CD4-positive, alpha-beta T cell treated with Interleukin-2 at 100 ng/mL for 4 hours (primary cell): ENCODE data around the gene ATP6V0A1.
A peak's percentile ranks its signal among the peaks of the same experiment; 100 is the strongest.

Source experiments
- DNase-seq: peaks from one replicate; pipeline ENCODE4 v3.0.0-alpha.2; 2020; ENCODE audit warnings: low spot score

Gene ATP6V0A1

GRCh38 chr17:42518755-42519545, 60.3 kb downstream of the ATP6V0A1 start:
- DNase-seq = no peak

DNA sequence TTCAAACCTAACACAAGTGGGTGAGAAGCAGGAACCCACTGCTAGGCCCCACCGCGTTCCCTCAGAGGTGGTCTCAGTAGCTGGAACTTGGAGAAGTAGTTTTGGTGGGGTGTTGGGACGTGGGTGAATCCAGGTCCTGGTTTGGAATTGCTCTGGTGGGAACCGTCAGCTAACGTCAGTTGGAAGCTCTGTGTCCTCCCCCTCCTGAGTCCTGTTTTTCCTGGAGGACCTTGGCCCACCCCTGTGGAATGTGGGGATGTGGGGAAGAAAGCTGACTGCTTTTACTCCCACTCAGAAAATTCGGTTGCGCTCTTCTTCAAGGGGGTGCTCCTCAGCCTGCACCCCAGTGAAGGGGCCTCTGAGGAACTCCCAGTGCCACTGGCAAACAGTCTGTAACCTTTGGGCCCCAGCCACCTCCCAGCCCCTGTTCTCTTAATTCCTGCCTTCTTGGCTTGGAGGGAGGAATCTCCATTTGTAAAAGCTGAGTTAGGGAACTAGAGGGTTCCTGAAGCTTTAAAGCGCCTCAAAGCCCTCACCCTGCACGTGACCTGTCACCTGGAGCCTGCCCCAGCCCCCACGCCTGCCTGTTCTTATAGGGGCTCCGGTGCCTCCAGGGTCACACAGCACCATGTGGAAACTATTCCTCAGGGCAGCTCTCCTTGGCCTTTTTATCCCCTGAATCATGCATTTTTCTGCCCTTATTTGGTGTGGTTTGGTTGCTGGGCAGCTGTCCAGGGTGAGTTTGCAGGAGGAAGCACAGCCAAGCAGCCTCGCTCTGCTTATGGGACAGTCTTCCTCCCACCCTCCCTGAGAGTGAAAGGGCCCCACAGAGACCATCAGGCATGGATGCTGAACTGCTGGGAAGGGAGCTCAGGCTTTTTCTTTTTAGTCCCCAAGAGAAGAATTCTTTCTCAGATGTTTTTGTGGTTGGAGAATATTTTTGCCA, 61.1 kb downstream of the ATP6V0A1 start:
- no peak for DNase-seq

GRCh38 chr17:42520540-42520951, 61.9 kb downstream of the ATP6V0A1 start:
- DNase-seq = no peak

- no peak for DNase-seq
These were observed 62.4 kb downstream of the ATP6V0A1 start for GRCh38 chr17:42521036-42521435.

- no peak for DNase-seq
These were observed 63.1 kb downstream of the ATP6V0A1 start for GRCh38 chr17:42521666-42522262.

GRCh38 chr17:42522263-42522790, 63.6 kb downstream of the ATP6V0A1 start:
- no peak for DNase-seq

DNA sequence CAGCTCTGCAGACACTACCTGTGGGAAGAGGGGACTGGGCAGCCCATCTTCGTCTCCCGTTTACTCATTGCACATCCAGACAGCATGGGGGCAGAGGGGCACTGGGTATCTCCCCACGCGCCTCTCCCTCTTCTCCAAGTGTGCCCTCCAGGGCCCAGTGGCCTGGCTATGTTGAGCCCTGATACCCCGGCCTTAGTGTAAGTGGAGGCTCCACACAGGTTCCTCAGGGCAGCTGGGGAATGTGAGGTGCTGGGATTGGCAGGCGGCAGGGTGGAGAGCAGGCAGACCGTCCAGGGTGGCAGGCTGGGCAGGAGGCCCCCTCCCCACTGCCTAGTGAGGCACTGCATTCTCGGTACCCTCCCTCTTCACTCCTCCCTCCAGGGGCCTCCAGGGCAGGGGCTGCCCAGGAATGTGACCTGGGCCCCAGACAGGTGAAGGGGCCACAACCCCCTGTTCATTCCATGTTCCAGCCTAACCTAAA, 64.2 kb downstream of the ATP6V0A1 start:
- no peak for DNase-seq

DNA sequence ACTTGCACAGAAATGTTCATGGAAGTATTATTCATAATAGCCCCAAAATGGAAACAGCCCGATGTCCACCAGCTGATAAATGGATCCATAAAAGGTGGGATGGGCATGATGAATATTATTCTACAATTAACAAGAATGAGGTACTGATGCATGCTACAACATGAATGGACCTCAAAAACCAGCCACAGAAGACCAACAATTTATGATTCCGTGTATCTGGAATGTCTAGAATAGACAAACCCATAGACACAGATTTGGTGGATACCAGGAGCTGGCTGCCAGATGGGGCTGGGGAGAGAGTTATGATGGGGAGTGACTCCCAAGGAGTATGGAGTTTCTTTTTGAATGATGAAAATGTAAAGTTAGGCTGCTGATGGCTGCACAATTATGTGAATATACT, 66.5 kb downstream of the ATP6V0A1 start:
- no peak for DNase-seq

DNA sequence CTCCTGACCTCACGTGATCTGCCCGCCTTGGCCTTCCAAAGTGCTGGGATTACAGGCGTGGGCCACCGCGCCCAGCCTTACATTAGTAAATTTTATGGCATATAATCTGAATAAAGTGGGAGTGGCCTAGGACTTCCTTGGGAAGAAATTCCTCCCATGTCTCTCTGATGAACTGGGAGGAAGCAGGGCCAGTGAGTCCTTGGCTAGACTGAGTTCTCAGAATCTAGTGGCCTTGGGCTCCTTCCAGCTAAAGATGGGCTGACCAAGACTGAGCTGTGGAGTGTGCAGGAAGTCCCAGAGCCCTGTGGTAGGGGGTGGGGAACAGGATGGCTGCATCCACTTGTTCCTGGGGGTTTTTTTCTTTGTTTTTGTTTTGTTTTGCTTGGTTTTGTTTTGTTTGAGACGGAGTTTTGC, 67.4 kb downstream of the ATP6V0A1 start:
- DNase-seq = no peak

DNA sequence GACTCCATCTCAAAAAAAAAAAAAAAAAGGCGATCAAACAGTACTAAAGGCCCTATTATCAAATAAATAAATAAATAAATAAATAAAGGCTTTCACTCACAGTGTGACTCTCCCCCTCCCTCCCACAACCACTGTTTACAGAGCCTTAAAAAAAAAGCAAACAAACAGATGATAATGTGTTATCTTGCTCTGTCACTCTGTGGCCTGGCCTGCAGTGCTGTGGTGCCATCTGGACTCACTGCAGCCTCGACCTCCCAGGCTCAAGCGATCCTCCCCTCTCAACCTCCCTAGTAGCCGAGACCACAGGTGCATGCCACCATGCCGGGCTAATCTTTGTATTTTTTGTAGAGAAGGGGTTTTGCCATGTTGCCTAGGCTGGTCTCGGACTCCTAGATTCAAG, 69.3 kb downstream of the ATP6V0A1 start:
- DNase-seq = no peak

GRCh38 chr17:42529061-42529460, 70.4 kb downstream of the ATP6V0A1 start:
- DNase-seq = no peak

DNA sequence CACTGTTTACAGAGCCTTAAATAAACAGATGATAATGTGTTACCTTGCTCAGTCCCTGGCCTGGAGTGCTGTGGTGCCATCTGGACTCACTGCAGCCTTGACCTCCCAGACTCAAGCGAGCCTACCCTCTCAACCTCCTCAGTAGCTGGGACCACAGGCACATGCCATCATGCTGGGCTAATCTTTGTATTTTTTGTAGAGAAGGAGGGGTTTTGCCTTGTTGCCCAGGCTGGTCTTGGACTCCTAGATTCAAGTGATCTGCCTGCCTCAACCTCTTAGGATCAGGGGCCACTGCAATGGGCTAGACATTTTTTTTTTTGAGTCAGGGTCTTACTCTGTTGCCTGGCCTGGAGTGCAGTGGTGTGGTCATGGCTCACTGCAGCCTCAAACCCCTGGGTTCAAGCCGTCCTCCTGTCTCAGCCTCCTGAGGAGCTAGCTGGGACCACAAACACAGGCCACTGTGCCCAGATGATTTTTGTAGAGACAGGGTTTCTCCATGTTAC, 72.3 kb downstream of the ATP6V0A1 start:
- no peak for DNase-seq

DNA sequence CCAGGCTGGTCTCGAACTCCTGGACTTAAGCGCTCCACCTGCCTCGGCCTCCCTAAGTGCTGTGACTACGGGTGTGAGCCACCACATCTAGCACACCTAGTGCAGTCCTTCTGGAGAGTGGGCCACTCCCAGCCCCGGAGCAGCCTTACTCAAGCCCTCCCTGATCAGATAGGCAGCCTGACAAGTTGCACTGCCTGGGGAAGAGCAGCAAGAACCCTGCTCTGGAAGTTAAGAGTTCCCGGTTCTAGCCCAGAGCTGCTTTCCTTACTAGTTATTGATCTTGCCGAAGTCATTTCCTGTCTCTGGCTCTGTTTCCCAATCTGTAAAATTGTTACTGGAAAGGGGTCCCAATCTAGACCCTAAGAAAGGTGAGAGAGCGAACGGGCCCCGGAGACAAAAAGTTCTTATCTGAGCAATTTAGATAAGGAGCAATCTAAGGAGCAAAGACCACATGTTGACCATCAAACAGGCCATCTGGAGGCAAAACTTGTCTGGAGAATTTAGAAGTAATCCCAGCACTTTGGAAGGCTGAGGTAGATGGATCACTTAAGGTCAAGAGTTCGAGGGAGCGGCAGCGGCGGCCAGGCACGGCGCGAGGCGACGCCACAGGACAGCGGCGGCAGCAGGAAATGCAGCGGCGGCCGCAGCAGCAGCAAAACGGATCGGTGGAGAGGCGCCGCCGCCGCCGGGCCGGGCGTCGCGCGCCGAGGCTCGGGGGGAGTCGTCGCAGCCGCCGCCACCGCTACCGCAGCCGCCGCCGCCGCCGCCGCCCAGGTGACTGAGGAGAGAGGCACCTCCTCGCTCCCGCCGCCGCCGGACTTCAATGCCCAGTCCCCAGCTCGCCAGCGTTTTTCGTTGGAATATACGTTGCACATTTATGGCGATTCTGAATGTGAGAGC, 73.0 kb downstream of the ATP6V0A1 start:
- peak; percentile 45 for DNase-seq

GRCh38 chr17:42535155-42536047, 76.7 kb downstream of the ATP6V0A1 start:
- no peak for DNase-seq

DNA sequence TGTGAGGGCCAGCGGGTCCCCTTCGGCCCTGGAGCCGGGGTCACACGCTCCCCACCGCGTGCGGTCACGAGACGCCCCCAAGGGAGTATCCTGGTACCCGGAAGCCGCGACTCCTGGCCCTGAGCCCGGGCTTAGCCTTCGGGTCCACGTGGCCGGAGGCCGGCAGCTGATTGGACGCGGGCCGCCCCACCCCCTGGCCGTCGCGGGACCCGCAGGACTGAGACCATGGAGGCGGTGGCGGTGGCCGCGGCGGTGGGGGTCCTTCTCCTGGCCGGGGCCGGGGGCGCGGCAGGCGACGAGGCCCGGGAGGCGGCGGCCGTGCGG, 77.3 kb downstream of the ATP6V0A1 start, which contains the start of gene NAGLU:
TSS of gene NAGLU (plus strand) at position 194 of the 324 bp plus-strand sequence. CDS start at position 226, 32 bp downstream.
- peak; percentile 80 for DNase-seq

DNA sequence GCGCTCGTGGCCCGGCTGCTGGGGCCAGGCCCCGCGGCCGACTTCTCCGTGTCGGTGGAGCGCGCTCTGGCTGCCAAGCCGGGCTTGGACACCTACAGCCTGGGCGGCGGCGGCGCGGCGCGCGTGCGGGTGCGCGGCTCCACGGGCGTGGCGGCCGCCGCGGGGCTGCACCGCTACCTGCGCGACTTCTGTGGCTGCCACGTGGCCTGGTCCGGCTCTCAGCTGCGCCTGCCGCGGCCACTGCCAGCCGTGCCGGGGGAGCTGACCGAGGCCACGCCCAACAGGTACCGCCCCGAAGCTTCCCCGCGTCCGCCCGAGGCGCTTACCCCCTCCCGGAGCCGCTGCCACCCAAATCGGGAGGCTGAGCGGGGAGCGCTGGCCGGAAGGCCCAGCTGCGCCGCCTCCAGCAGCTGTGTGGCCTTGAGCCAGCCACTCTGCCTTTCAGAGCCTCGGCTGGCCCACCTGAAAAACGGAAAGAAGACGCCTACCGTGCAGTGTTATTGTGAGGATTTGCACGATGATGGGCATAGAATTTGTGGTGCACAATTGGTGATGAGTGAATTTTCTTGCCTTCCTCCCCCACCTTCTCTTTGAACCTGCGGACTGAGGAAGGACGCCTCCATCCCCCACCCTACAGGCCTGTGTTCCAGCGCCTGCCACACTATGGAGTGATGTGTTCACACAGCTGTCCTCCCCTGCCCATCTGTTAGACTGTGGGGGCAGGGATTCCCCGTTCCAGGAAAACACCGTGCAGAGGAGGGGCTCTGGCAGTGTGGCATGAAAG, 77.9 kb downstream of the ATP6V0A1 start:
- DNase-seq = peak; percentile 61

DNA sequence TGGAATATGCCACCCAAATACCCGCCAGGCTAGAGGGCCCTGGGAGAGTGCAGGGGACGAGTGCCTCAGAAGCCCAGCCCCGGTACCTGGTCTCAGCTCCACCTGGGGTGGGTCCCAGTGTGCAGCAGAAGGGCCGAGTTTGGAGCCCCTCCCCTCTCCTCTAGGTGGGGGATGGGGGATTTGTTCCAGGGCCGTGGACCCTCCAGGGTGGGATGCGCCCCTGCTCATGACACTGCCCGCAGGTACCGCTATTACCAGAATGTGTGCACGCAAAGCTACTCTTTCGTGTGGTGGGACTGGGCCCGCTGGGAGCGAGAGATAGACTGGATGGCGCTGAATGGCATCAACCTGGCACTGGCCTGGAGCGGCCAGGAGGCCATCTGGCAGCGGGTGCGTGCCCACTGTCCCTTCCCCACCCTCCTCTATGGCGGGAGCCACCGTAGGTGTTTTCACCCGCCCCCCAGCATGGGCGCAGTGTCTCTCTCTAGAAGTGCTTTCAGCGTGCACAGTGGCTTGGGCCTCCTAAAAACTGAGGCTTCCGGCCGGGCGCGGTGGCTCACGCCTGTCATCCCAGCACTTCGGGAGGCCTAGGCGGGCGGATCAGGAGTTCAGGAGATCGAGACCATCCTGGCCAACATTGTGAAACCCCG, 78.6 kb downstream of the ATP6V0A1 start:
- no peak for DNase-seq

DNA sequence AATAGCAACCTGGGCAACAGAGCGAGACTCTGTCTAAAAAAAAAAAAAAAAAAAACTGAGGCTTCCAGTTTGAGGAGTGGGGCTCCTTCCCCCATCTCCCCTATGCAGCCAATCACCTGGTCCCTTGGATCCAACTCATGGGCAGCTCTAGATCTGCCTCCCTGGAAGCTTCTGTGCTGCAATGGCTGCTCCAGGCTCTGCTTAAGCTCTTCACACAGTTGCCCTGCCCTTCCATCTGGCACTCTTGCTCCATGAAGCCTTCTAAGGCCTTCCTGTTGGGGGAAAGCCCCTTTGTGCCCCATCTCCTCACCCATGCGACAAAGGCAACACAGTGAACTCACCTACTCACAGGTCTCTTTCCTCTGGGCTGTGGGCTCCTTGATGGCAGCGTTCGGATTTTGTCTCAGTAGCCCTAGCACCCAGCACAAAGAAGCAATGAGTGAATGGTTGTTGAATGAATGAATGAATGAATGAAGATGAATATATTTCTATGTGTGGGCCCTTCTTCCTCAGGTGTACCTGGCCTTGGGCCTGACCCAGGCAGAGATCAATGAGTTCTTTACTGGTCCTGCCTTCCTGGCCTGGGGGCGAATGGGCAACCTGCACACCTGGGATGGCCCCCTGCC, 79.3 kb downstream of the ATP6V0A1 start:
- DNase-seq = no peak
